H1 (cell line): ENCODE data around the gene MTARC2. TPM values are rescaled to one million over a fixed set of nuclear protein-coding genes. Genes with fewer than 3 reads are reported as not detected.

Experiments
- CTCF ChIA-PET: fragments of 300-600 bp; sonication (Branson Sonifier 250); formaldehyde crosslinking; loops from one replicate; lab custom pipeline; 2021; ENCODE audit not compliant: partially characterized antibody; lab: Charles Lee
- POLR2A ChIA-PET: fragments of 300-600 bp; sonication (Branson Sonifier 250); formaldehyde crosslinking; loops from one replicate; lab custom pipeline; 2021; ENCODE audit warnings: inconsistent platforms; ENCODE audit not compliant: partially characterized antibody; lab: Charles Lee
- DNase-seq, 2 experiments: peaks; one replicate each; pipeline versions ENCODE4 v3.0.0 to v3.0.0-alpha.2; 2010 to 2022; ENCODE audit warnings: low spot score in 2 of 2, low read depth in 1 of 2, mixed read lengths in 1 of 2
- FAIRE-seq: peaks from 2 replicates; lab custom pipeline; 2011; peaks lifted over from hg19 to GRCh38; lab: Jason Lieb, UNC
- H2AFZ ChIP-seq: 2 replicates; pipeline ENCODE4 v1.8.1; 2012; ENCODE audit warnings: low read length, inconsistent platforms
- H2AK5ac ChIP-seq: 2 replicates; pipeline ENCODE4 v1.6.1; 2013; ENCODE audit warnings: low read depth, low read length
- H2BK120ac ChIP-seq: replicated peaks from 2 replicates; pipeline ENCODE3; 2013; ENCODE audit warnings: low read depth, low read length, inconsistent platforms
- H2BK12ac ChIP-seq: 2 replicates; pipeline ENCODE4 v1.6.1; 2013; ENCODE audit warnings: low read depth, low read length
- H2BK15ac ChIP-seq: 2 replicates; pipeline ENCODE4 v1.6.1; 2013; ENCODE audit warnings: low read length
- H2BK20ac ChIP-seq: 2 replicates; pipeline ENCODE4 v1.6.1; 2013; ENCODE audit warnings: low read length
- H2BK5ac ChIP-seq: 2 replicates; pipeline ENCODE4 v1.6.1; 2013; ENCODE audit warnings: low read depth, low read length
- H3K14ac ChIP-seq: 2 replicates; pipeline ENCODE4 v1.6.1; 2013; ENCODE audit warnings: inconsistent platforms; ENCODE audit not compliant: insufficient read length
- H3K18ac ChIP-seq: 2 replicates; pipeline ENCODE4 v1.6.1; 2013; ENCODE audit warnings: low read length; ENCODE audit errors: extremely low read depth
- H3K23ac ChIP-seq: 2 replicates; pipeline ENCODE4 v1.6.1; 2013; ENCODE audit warnings: inconsistent platforms; ENCODE audit not compliant: insufficient read length
- H3K23me2 ChIP-seq: 2 replicates; pipeline ENCODE4 v1.6.1; 2013; ENCODE audit warnings: low read depth, low read length
- H3K27ac ChIP-seq: 2 replicates; pipeline ENCODE4 v1.6.1; 2011; ENCODE audit warnings: low read depth, low read length, inconsistent platforms
- H3K27me3 ChIP-seq, 4 experiments: replicated peaks in 1 of 4; 1 replicate in 1 of 4; 2 replicates in 3 of 4; pipeline versions ENCODE4 v1.6.1 to v1.8.1; 2011 to 2013; ENCODE audit warnings: low read length in 3 of 4, mild to moderate bottlenecking in 3 of 4, inconsistent platforms in 2 of 4, mixed read lengths in 2 of 4, moderate library complexity in 1 of 4; ENCODE audit not compliant: control insufficient read depth in 3 of 4, insufficient read depth in 3 of 4; ENCODE audit errors: extremely low read depth in 1 of 4
- H3K36me3 ChIP-seq, 4 experiments: 2 replicates each; pipeline versions ENCODE4 v1.6.1 to v1.8.1; 2011 to 2013; ENCODE audit warnings: mild to moderate bottlenecking in 4 of 4, low read length in 3 of 4, moderate library complexity in 2 of 4, control low read depth in 1 of 4, inconsistent platforms in 1 of 4; ENCODE audit not compliant: insufficient read depth in 4 of 4, control insufficient read depth in 2 of 4
- H3K4ac ChIP-seq: replicated peaks from 2 replicates; pipeline ENCODE3; 2013; ENCODE audit warnings: low read length, low read depth, mixed read lengths, inconsistent platforms; ENCODE audit not compliant: insufficient read length
- H3K4me1 ChIP-seq, 4 experiments: replicated peaks in 1 of 4; 1 replicate in 1 of 4; 2 replicates in 3 of 4; pipeline versions ENCODE4 v1.6.1 to v1.8.1; 2011 to 2013; ENCODE audit warnings: low read length in 3 of 4, inconsistent platforms in 2 of 4, mixed read lengths in 1 of 4; ENCODE audit not compliant: insufficient read depth in 4 of 4, control insufficient read depth in 3 of 4
- H3K4me2 ChIP-seq, 2 experiments: 2 replicates each; pipeline versions ENCODE4 v1.6.1 to v1.8.1; 2011 to 2013; ENCODE audit warnings: low read depth in 2 of 2, low read length in 2 of 2, control low read depth in 1 of 2, inconsistent platforms in 1 of 2, mild to moderate bottlenecking in 1 of 2; ENCODE audit not compliant: insufficient read depth in 1 of 2
- H3K4me3 ChIP-seq, 4 experiments: fragments of 200-600, 300-600 bp in 1 of 4; sonication (generic), shearing (Covaris generic), sonication (Bioruptor Twin) in 1 of 4; 2 replicates each; pipeline versions ENCODE4 v1.5.1 to v1.8.1; 2011 to 2016; ENCODE audit warnings: low read length in 4 of 4, low read depth in 3 of 4, control low read depth in 2 of 4, inconsistent platforms in 2 of 4, mild to moderate bottlenecking in 2 of 4, mixed read lengths in 1 of 4, moderate library complexity in 1 of 4; ENCODE audit not compliant: insufficient read depth in 2 of 4; ENCODE audit errors: extremely low read depth in 1 of 4
- H3K56ac ChIP-seq: replicated peaks from 2 replicates; pipeline ENCODE3; 2013; ENCODE audit warnings: low read depth, mild to moderate bottlenecking, mixed read lengths, low read length, inconsistent platforms; ENCODE audit not compliant: insufficient read length
- H3K79me1 ChIP-seq: 2 replicates; pipeline ENCODE4 v1.6.1; 2013; ENCODE audit warnings: low read depth, low read length, control low read depth
- H3K79me2 ChIP-seq, 2 experiments: 2 replicates each; pipeline versions ENCODE4 v1.6.1 to v1.8.1; 2012 to 2013; ENCODE audit warnings: low read length in 2 of 2, mild to moderate bottlenecking in 2 of 2, inconsistent platforms in 1 of 2; ENCODE audit not compliant: insufficient read depth in 2 of 2, control insufficient read depth in 1 of 2
- H3K9ac ChIP-seq, 4 experiments: replicated peaks in 1 of 4; 1 replicate in 1 of 4; 2 replicates in 3 of 4; pipeline versions ENCODE4 v1.6.1 to v1.8.1; 2011 to 2013; ENCODE audit warnings: low read depth in 3 of 4, low read length in 3 of 4, control low read depth in 2 of 4, mild to moderate bottlenecking in 2 of 4, moderate library complexity in 2 of 4, inconsistent platforms in 1 of 4; ENCODE audit errors: extremely low read depth in 1 of 4
- H3K9me3 ChIP-seq, 2 experiments: 2 replicates each; pipeline versions ENCODE4 v1.6.1 to v1.8.1; 2012 to 2013; ENCODE audit warnings: mild to moderate bottlenecking in 2 of 2, moderate library complexity in 2 of 2, control low read depth in 1 of 2, inconsistent platforms in 1 of 2, low read depth in 1 of 2, low read length in 1 of 2, mixed read lengths in 1 of 2; ENCODE audit not compliant: insufficient read depth in 2 of 2
- H4K20me1 ChIP-seq, 2 experiments: replicated peaks in 1 of 2; 2 replicates each; pipeline versions ENCODE3 to v1.8.1; 2011 to 2013; ENCODE audit warnings: inconsistent platforms in 2 of 2, low read length in 2 of 2, mild to moderate bottlenecking in 1 of 2; ENCODE audit not compliant: insufficient read depth in 2 of 2, control insufficient read depth in 1 of 2
- H4K5ac ChIP-seq: 2 replicates; pipeline ENCODE4 v1.6.1; 2013; ENCODE audit warnings: low read length, low read depth, mixed read lengths, inconsistent platforms; ENCODE audit not compliant: insufficient read length
- H4K8ac ChIP-seq: 2 replicates; pipeline ENCODE4 v1.8.0; 2013; ENCODE audit warnings: mild to moderate bottlenecking, moderate library complexity, low read length, inconsistent platforms; ENCODE audit not compliant: insufficient read depth; ENCODE audit errors: extremely low read depth
- H4K91ac ChIP-seq: replicated peaks from 2 replicates; pipeline ENCODE3; 2013; ENCODE audit warnings: low read length, mixed read lengths, inconsistent platforms; ENCODE audit not compliant: insufficient read length
- BACH1 ChIP-seq: IDR thresholded peaks from 2 replicates; pipeline ENCODE4 v1.6.1; 2012; ENCODE audit warnings: low read length, improper control_type of control experiment
- CTBP2 ChIP-seq: IDR thresholded peaks from 2 replicates; pipeline ENCODE4 v1.7.0; 2011; ENCODE audit warnings: borderline replicate concordance, mild to moderate bottlenecking, moderate library complexity, mixed read lengths, low read length; ENCODE audit not compliant: insufficient read depth, insufficient read length
- FOSL1 ChIP-seq: IDR thresholded peaks from 2 replicates; pipeline ENCODE4 v1.6.1; 2011; ENCODE audit warnings: mild to moderate bottlenecking, low read depth, low read length, moderate library complexity; ENCODE audit not compliant: insufficient read depth
- GTF2F1 ChIP-seq: IDR thresholded peaks from 2 replicates; pipeline ENCODE4 v1.6.1; 2012; ENCODE audit warnings: low read depth, low read length, improper control_type of control experiment, borderline replicate concordance
- HDAC2 ChIP-seq, 2 experiments: fragments of 300-600 bp in 1 of 2; sonication (generic) in 1 of 2; IDR thresholded peaks; 2 replicates each; pipeline ENCODE4 v1.6.1; 2011 to 2012; ENCODE audit warnings: low read depth in 2 of 2, low read length in 2 of 2, mild to moderate bottlenecking in 2 of 2, moderate library complexity in 2 of 2, borderline replicate concordance in 1 of 2, inconsistent platforms in 1 of 2
- KDM1A ChIP-seq: fragments of 200-600, 300-600 bp; sonication (generic); IDR thresholded peaks from 2 replicates; pipeline ENCODE4 v1.7.1; 2016; ENCODE audit warnings: mild to moderate bottlenecking, low read length, borderline replicate concordance
- RXRA ChIP-seq: IDR thresholded peaks from 2 replicates; pipeline ENCODE4 v1.6.1; 2011; ENCODE audit warnings: low read depth, mild to moderate bottlenecking, low read length, moderate library complexity; ENCODE audit not compliant: insufficient read depth
- SP4 ChIP-seq: IDR thresholded peaks from 2 replicates; pipeline ENCODE4 v1.6.1; 2012; ENCODE audit warnings: low read length, inconsistent platforms
- TAF7 ChIP-seq: optimal IDR thresholded peaks from 2 replicates; pipeline ENCODE3; 2011; ENCODE audit warnings: low read depth, mild to moderate bottlenecking, inconsistent platforms, low read length, moderate library complexity, borderline replicate concordance
- TCF12 ChIP-seq: IDR thresholded peaks from 2 replicates; pipeline ENCODE4 v1.6.1; 2011; ENCODE audit warnings: low read depth, mild to moderate bottlenecking, low read length
- TEAD4 ChIP-seq: IDR thresholded peaks from 2 replicates; pipeline ENCODE4 v1.6.1; 2012; ENCODE audit warnings: low read depth, low read length, inconsistent platforms, mixed read lengths
- WGBS, 2 experiments: shearing (Covaris generic) in 1 of 2; methylation state at CpG; one replicate each; pipeline versions ENCODE4 v1.1.6 to v1.1.7; 2013 to 2015; ENCODE audit warnings: low lambda C conversion rate in 2 of 2, mixed read lengths in 2 of 2, inconsistent platforms in 1 of 2, low coverage in 1 of 2, missing lambda C conversion rate in 1 of 2; ENCODE audit not compliant: insufficient replicate concordance in 2 of 2, insufficient coverage in 1 of 2, insufficient read length in 1 of 2; ENCODE audit errors: extremely low coverage in 1 of 2, missing lambda C conversion rate in 1 of 2; 5-methylcytosine and 5-hydroxymethylcytosine counted together
- polyA plus RNA-seq, 7 experiments: library from polyadenylated mRNA; depleted of rRNA in 3 of 7; stranded (reverse) in 5 of 7; unstranded in 2 of 7; fragments of >200 nt in 5 of 7; fragments of 200-250 nt in 2 of 7; gene quantifications; 1 replicate in 5 of 7; 2 replicates in 1 of 7; 4 replicates in 1 of 7; pipeline versions ENCODE4 v1.2.1 to v1.2.3, GENCODE V29; 2011 to 2013; ENCODE audit warnings: missing spikeins in 2 of 7, mixed read lengths in 2 of 7
- total RNA-seq: library from RNA; stranded (reverse); fragmentation: NEBNext Ultra II Directional; extraction: Animal tissue kit (Norgen Biotek cat#: 25700); gene quantifications from 2 replicates; pipeline ENCODE4 v1.2.1, GENCODE V29; 2021
- TF ChIP-seq, protein P1 (sequence below): IDR thresholded peaks from 2 replicates; pipeline ENCODE4 v1.6.1; 2012; ENCODE audit warnings: inconsistent platforms

The MTARC2 gene
- total and polyA plus RNA-seq, 2 of the 8 experiments (the other 6 are each of a cell fraction or from before 2014, with no cell fraction given), result 7.2 to 7.9 TPM

- H3K27ac ChIP-seq, result no peak overlapping the region
- no peak overlapping the region for H3K4me2 ChIP-seq
- DNase-seq (no peak), FAIRE-seq (no peak)
- no peak overlapping the region for H2BK15ac ChIP-seq
- no peak overlapping the region for H2BK120ac ChIP-seq
- H3K36me3 ChIP-seq, result no peaks in the 10 kb centered on the region; a peak in 1 of 8 replicates
- no peaks in the 10 kb centered on the region for H4K20me1 ChIP-seq
- H3K9ac ChIP-seq, result no peak overlapping the region
- no peak overlapping the region for H2BK5ac ChIP-seq
- no peak overlapping the region for H3K18ac ChIP-seq
- no peak overlapping the region for H3K56ac ChIP-seq
- ChIA-PET CTCF (interaction anchor here (0.8 to 2.1 kb wide), 3 partner anchors 9 to 21 kb away, joined by 3 to 13 read pairs (median 3); no protein-coding TSS in a partner anchor), POLR2A (no interaction called here)
- no peak overlapping the region for H4K91ac ChIP-seq
- no peak overlapping the region for H2BK12ac ChIP-seq
- no peaks in the 10 kb centered on the region for H3K79me2 ChIP-seq
- H3K4me3 ChIP-seq, result no peak overlapping the region
- H4K8ac ChIP-seq, result no peak overlapping the region
- H3K9me3 ChIP-seq, result peaks cover 12% of the 10 kb centered on the region in 2 experiments; a peak in 3 of 4 replicates
- H2AK5ac ChIP-seq, result no peak overlapping the region
- no peaks in the 10 kb centered on the region for H3K79me1 ChIP-seq
- 91% methylated on average over 20 of the region's 20 CpGs; no CpG with 5 or more reads in 1 of the 2 experiments for WGBS, 2 experiments
- H2BK20ac ChIP-seq, result no peak overlapping the region
- no peak overlapping the region for H3K23ac ChIP-seq
- H3K4me1 ChIP-seq, result no peaks in the 10 kb centered on the region
- no peaks in the 10 kb centered on the region for H3K27me3 ChIP-seq
- no peaks in the 10 kb centered on the region for H3K23me2 ChIP-seq
- H2AFZ ChIP-seq, result no peak overlapping the region; the same call in 1 of the 2 replicates
- H4K5ac ChIP-seq, result no peak overlapping the region
- no peak overlapping the region for H3K4ac ChIP-seq
- H3K14ac ChIP-seq, result no peak overlapping the region
- no peak for TF ChIP-seq BACH1
- no peak for TF ChIP-seq TAF7
- TF ChIP-seq GTF2F1, result no peak
- no peak for TF ChIP-seq CTBP2
- no peak for TF ChIP-seq RXRA
- TF ChIP-seq HDAC2 (IDR thresholded peaks at IDR 0.05; ENCODE audit: borderline replicate concordance in 1 of 2, low read depth in 2 of 2, low read length in 2 of 2), result no peak
- TF ChIP-seq, protein P1, sequence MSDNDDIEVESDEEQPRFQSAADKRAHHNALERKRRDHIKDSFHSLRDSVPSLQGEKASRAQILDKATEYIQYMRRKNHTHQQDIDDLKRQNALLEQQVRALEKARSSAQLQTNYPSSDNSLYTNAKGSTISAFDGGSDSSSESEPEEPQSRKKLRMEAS, result no peak
- TF ChIP-seq KDM1A, result no peak
- no peak for TF ChIP-seq SP4
- TF ChIP-seq TEAD4, result no peak
- no peak for TF ChIP-seq TCF12
- TF ChIP-seq FOSL1, result no peak
These were observed 30.1 kb upstream of the MTARC2 start for GRCh38 chr1:220717800-220718640.
